ENCODE data around the gene ZGRF1. TPM values are rescaled to one million over a fixed set of nuclear protein-coding genes. Genes with fewer than 3 reads are reported as not detected.
"Not testable (repeated sequence)": the region's sequence is repeated elsewhere in the genome, so short reads cannot be mapped to it uniquely, and the experiment has no call there.

The ZGRF1 gene
- polyA plus RNA-seq, 1 donor from 2014 or later: 18.0 TPM

DNA sequence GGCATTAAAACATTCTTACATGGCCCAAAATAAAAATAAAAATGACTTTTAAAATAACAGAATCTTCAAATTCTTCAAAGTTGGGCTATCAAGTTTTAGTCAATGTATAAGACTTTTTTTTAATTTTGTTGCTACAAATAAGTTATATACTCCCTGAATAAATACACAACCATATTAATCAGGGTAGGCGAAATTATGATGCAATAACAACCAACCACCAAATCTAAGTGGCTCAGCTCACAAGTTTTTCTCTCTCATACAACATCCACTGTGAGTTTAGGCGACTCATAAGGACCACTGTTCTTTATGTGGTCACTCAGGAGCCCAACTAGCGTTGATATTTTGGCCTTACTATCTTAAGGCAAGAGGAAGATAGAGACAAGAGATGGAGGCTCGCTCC is 131.9 kb downstream of the ZGRF1 start:
- H3K4me3 ChIP-seq (ENCODE audit: low read length): no peak overlapping the region
- H3K4me2 ChIP-seq (ENCODE audit: low read length): no peak overlapping the region
- H3K79me2 ChIP-seq (replicated peaks; ENCODE audit: insufficient read depth, low read length): no peaks in the 10 kb centered on the region
- no peaks in the 10 kb centered on the region for H3K9me3 ChIP-seq (ENCODE audit: low read length)
- H4K20me1 ChIP-seq (ENCODE audit: insufficient read depth): no peaks in the 10 kb centered on the region
- H3F3A ChIP-seq (ENCODE audit: insufficient read depth, low read length, poor library complexity, severe bottlenecking): no peaks in the 10 kb centered on the region
- no peak overlapping the region for H3K27ac ChIP-seq (ENCODE audit: low read length)
- no peaks in the 10 kb centered on the region for H3K36me3 ChIP-seq (ENCODE audit: insufficient read depth, low read length)
- no peak overlapping the region for H2AFZ ChIP-seq (ENCODE audit: low read depth, low read length)
- H3K9ac ChIP-seq (ENCODE audit: low read length): no peak overlapping the region
- H3K27me3 ChIP-seq (ENCODE audit: insufficient read depth, low read depth, low read length): peaks cover 28% of the 10 kb centered on the region
- no peaks in the 10 kb centered on the region for H3K9me2 ChIP-seq (ENCODE audit: insufficient read depth, low read length)
- no peak for TF ChIP-seq POLR2AphosphoS5 (IDR thresholded peaks at IDR 0.05)
- TF ChIP-seq, protein P1, sequence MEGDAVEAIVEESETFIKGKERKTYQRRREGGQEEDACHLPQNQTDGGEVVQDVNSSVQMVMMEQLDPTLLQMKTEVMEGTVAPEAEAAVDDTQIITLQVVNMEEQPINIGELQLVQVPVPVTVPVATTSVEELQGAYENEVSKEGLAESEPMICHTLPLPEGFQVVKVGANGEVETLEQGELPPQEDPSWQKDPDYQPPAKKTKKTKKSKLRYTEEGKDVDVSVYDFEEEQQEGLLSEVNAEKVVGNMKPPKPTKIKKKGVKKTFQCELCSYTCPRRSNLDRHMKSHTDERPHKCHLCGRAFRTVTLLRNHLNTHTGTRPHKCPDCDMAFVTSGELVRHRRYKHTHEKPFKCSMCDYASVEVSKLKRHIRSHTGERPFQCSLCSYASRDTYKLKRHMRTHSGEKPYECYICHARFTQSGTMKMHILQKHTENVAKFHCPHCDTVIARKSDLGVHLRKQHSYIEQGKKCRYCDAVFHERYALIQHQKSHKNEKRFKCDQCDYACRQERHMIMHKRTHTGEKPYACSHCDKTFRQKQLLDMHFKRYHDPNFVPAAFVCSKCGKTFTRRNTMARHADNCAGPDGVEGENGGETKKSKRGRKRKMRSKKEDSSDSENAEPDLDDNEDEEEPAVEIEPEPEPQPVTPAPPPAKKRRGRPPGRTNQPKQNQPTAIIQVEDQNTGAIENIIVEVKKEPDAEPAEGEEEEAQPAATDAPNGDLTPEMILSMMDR (IDR thresholded peaks at IDR 0.05; ENCODE audit: poor library complexity, severe bottlenecking): no peak

GRCh38 chr4:112502871-112503270 is 133.8 kb downstream of the ZGRF1 start:
- H3K9me3 ChIP-seq (ENCODE audit: low read length): no peaks in the 10 kb centered on the region
- no peaks in the 10 kb centered on the region for H4K20me1 ChIP-seq (ENCODE audit: insufficient read depth)
- H3K79me2 ChIP-seq (replicated peaks; ENCODE audit: insufficient read depth, low read length): no peaks in the 10 kb centered on the region
- H3K9ac ChIP-seq (ENCODE audit: low read length): no peak overlapping the region
- H3K36me3 ChIP-seq (ENCODE audit: insufficient read depth, low read length): no peaks in the 10 kb centered on the region
- H3K4me3 ChIP-seq (ENCODE audit: low read length): no peak overlapping the region
- H3F3A ChIP-seq (ENCODE audit: insufficient read depth, low read length, poor library complexity, severe bottlenecking): no peaks in the 10 kb centered on the region
- no peak overlapping the region for H3K4me2 ChIP-seq (ENCODE audit: low read length)
- H3K27ac ChIP-seq (ENCODE audit: low read length): no peak overlapping the region
- H2AFZ ChIP-seq (ENCODE audit: low read depth, low read length): no peak overlapping the region
- peaks cover 9% of the 10 kb centered on the region for H3K27me3 ChIP-seq (ENCODE audit: insufficient read depth, low read depth, low read length)
- TF ChIP-seq POLR2AphosphoS5 (IDR thresholded peaks at IDR 0.05) (no peak), SMC3 (conservative IDR thresholded peaks at IDR 0.05; ENCODE audit: poor library complexity) (no peak)
- TF ChIP-seq, protein P1 (IDR thresholded peaks at IDR 0.05; ENCODE audit: poor library complexity, severe bottlenecking): no peak
- no peaks in the 10 kb centered on the region for H3K9me2 ChIP-seq (ENCODE audit: insufficient read depth, low read length)

- no peaks in the 10 kb centered on the region for H3K9me3 ChIP-seq (ENCODE audit: low read length)
- H3K4me3 ChIP-seq (ENCODE audit: low read length): no peak overlapping the region
- no peak overlapping the region for H3K9ac ChIP-seq (ENCODE audit: low read length)
- H3K36me3 ChIP-seq (ENCODE audit: insufficient read depth, low read length): no peaks in the 10 kb centered on the region
- no peak overlapping the region for H2AFZ ChIP-seq (ENCODE audit: low read depth, low read length)
- H4K20me1 ChIP-seq (ENCODE audit: insufficient read depth): no peaks in the 10 kb centered on the region
- no peaks in the 10 kb centered on the region for H3F3A ChIP-seq (ENCODE audit: insufficient read depth, low read length, poor library complexity, severe bottlenecking)
- H3K9me2 ChIP-seq (ENCODE audit: insufficient read depth, low read length): no peaks in the 10 kb centered on the region
- no peak overlapping the region for H3K4me2 ChIP-seq (ENCODE audit: low read length)
- H3K27ac ChIP-seq (ENCODE audit: low read length): no peak overlapping the region
- H3K27me3 ChIP-seq (ENCODE audit: insufficient read depth, low read depth, low read length): no peaks in the 10 kb centered on the region
- no peak for TF ChIP-seq RAD21 (conservative IDR thresholded peaks at IDR 0.05)
- no peaks in the 10 kb centered on the region for H3K79me2 ChIP-seq (replicated peaks; ENCODE audit: insufficient read depth, low read length)
Observed at GRCh38 chr4:112492321-112492720, 144.4 kb downstream of the ZGRF1 start.

DNA sequence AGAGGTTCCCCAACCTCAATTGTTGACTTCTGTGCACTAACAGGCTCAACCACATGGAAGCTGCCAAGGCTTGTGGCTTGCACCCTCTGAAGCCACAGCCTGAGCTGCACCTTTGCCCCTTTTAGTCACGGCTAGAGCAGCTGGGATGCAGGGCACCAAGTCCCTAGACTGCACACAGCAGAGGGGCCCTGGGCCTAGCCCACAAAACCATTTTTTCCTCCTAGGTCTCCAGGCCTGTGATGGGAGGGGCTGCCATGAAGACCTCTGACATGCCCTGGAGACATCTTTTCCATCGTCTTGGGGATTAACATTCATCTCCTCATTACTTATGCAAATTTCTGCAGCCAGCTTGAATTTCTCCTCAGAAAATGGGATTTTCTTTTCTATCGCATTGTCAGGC is 145.9 kb downstream of the ZGRF1 start:
- not testable (repeated sequence) for H3K9ac ChIP-seq (ENCODE audit: low read length); H3K79me2 ChIP-seq (replicated peaks; ENCODE audit: insufficient read depth, low read length); H3K36me3 ChIP-seq (ENCODE audit: insufficient read depth, low read length); H3K27ac ChIP-seq (ENCODE audit: low read length); H4K20me1 ChIP-seq (ENCODE audit: insufficient read depth); H3K4me2 ChIP-seq (ENCODE audit: low read length); H3F3A ChIP-seq (ENCODE audit: insufficient read depth, low read length, poor library complexity, severe bottlenecking); H2AFZ ChIP-seq (ENCODE audit: low read depth, low read length); H3K9me2 ChIP-seq (ENCODE audit: insufficient read depth, low read length); H3K4me3 ChIP-seq (ENCODE audit: low read length); H3K27me3 ChIP-seq (ENCODE audit: insufficient read depth, low read depth, low read length); H3K9me3 ChIP-seq (ENCODE audit: low read length)

Small RNA genes lying within 50 kb of the gene (small RNA-seq; reads per million reads assigned to genes)
- gene MIR302A: 248 to 418 (median 380) reads per million in 3 experiments
- 48.4 to 63.1 (median 53.5) reads per million in 3 experiments for gene MIR302C
- 58.1 to 75.0 (median 67.6) reads per million in 3 experiments for gene MIR302D
- 0 to 1.4 (median 0) reads per million in 3 experiments for gene MIR367

Other genes starting within 250 kb of the ZGRF1 start
- 0.19 and 0.58 TPM in 2 replicates for gene NEUROG2, start 120.7 kb downstream of the ZGRF1 start, polyA plus RNA-seq
- 39.4 and 48.2 TPM in 2 replicates for gene LARP7, start 234 bp upstream of the ZGRF1 start, polyA plus RNA-seq